ENCODE measurements around the gene PDZD4.

The PDZD4 gene

GRCh38 chrX:153867671-153868070 is 37.3 kb upstream of the PDZD4 start:
- DNase-seq = no peak

- no peak for DNase-seq
These were observed 36.8 kb upstream of the PDZD4 start for GRCh38 chrX:153867139-153867538.

- no peak for DNase-seq
These were observed 36.1 kb upstream of the PDZD4 start for GRCh38 chrX:153866302-153867019.

GRCh38 chrX:153865685-153866084 is 35.3 kb upstream of the PDZD4 start:
- DNase-seq = no peak

- DNase-seq = no peak
These were observed 34.9 kb upstream of the PDZD4 start for GRCh38 chrX:153865321-153865580.

GRCh38 chrX:153864561-153865320 is 34.4 kb upstream of the PDZD4 start:
- DNase-seq = no peak

- DNase-seq = no peak
These were observed 33.8 kb upstream of the PDZD4 start for GRCh38 chrX:153864101-153864500.

- DNase-seq = no peak
These were observed 33.1 kb upstream of the PDZD4 start for GRCh38 chrX:153863251-153863991.

GRCh38 chrX:153862369-153863250 is 32.3 kb upstream of the PDZD4 start:
- DNase-seq = no peak

GRCh38 chrX:153861733-153862310 is 31.5 kb upstream of the PDZD4 start:
- no peak for DNase-seq

- no peak for DNase-seq
These were observed 30.8 kb upstream of the PDZD4 start for GRCh38 chrX:153861151-153861550.

GRCh38 chrX:153857348-153857903 is 27.1 kb upstream of the PDZD4 start:
- no peak for DNase-seq

- no peak for DNase-seq
These were observed 24.4 kb upstream of the PDZD4 start for GRCh38 chrX:153854702-153855101.

GRCh38 chrX:153853902-153854267 is 23.5 kb upstream of the PDZD4 start:
- DNase-seq = no peak

- DNase-seq = no peak
These were observed 23.0 kb upstream of the PDZD4 start for GRCh38 chrX:153853180-153853901.

GRCh38 chrX:153851981-153852380 is 21.6 kb upstream of the PDZD4 start:
- no peak for DNase-seq

- DNase-seq = no peak
These were observed 18.0 kb upstream of the PDZD4 start for GRCh38 chrX:153848325-153848724.

GRCh38 chrX:153845842-153846241 is 15.5 kb upstream of the PDZD4 start:
- DNase-seq = peak; percentile 7

- DNase-seq = no peak
These were observed 14.9 kb upstream of the PDZD4 start for GRCh38 chrX:153845195-153845594.

- DNase-seq = no peak
These were observed 14.3 kb upstream of the PDZD4 start for GRCh38 chrX:153844509-153845082.

GRCh38 chrX:153836921-153837320 is 6.6 kb upstream of the PDZD4 start:
- DNase-seq = no peak
